Stomach (tissue), 4 donors: ENCODE data around the gene ACTL10.

ENCODE experiments used
- EP300 ChIP-seq: sonication (generic); formaldehyde crosslinking; IDR thresholded peaks from one replicate; pipeline ENCODE4 v1.6.1; 2017; ENCODE audit warnings: antibody characterized with exemption
- POLR2A ChIP-seq, 4 donors: fragments of 450-650 bp; IDR thresholded peaks; one replicate each; pipeline ENCODE4 v1.6.1; 2016; ENCODE audit warnings: antibody characterized with exemption in 4 of 4, control low read depth in 2 of 4, mild to moderate bottlenecking in 1 of 4, moderate library complexity in 1 of 4
- POLR2AphosphoS5 ChIP-seq, 3 donors: sonication (generic); formaldehyde crosslinking; IDR thresholded peaks; one replicate each; pipeline ENCODE4 v1.6.1; 2016; ENCODE audit warnings: antibody characterized with exemption in 3 of 3
- TF ChIP-seq, protein P1 (sequence below), 7 experiments: fragments of 450-650 bp in 4 of 7; fragments of 200-600 bp in 3 of 7; sonication (generic) in 3 of 7; IDR thresholded peaks; one replicate each; pipeline ENCODE4 v1.5.1; 2016 to 2019; ENCODE audit warnings: antibody characterized with exemption in 7 of 7, control low read depth in 2 of 7, mild to moderate bottlenecking in 1 of 7

DNA sequence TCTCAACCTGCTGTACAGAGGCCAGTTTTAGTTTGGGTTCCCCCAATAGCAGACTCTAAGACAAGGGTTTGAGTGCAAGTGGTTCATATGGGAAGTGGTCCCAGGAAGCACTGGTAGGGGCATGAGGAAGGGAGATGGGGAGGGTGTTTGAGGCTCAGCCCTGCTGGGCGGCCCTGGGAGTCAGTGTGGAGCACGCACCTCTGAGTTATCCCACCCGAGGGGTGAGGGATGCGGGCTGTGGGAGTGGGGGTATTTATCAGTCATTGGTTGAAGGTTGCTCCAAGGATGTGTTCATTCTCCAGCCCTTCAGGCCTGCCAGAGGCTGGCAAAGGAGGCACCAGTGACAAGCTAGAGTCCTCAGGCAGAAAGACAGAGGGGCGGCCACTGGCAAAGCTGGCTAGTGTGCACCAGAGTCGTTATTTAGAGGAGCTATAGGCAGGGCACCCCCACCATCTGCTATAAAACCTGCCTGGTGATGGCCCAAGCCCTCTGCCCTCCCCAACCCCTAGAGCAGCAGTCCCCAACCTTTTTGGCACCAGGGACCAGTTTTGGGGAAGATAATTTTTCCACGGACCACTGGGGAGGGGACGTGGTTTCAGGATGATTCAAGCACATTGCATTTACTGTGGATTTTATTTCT, 36.9 kb downstream of the ACTL10 start:
- TF ChIP-seq, protein P1, sequence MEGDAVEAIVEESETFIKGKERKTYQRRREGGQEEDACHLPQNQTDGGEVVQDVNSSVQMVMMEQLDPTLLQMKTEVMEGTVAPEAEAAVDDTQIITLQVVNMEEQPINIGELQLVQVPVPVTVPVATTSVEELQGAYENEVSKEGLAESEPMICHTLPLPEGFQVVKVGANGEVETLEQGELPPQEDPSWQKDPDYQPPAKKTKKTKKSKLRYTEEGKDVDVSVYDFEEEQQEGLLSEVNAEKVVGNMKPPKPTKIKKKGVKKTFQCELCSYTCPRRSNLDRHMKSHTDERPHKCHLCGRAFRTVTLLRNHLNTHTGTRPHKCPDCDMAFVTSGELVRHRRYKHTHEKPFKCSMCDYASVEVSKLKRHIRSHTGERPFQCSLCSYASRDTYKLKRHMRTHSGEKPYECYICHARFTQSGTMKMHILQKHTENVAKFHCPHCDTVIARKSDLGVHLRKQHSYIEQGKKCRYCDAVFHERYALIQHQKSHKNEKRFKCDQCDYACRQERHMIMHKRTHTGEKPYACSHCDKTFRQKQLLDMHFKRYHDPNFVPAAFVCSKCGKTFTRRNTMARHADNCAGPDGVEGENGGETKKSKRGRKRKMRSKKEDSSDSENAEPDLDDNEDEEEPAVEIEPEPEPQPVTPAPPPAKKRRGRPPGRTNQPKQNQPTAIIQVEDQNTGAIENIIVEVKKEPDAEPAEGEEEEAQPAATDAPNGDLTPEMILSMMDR (IDR thresholded peaks at IDR 0.05), result no peak
- TF ChIP-seq POLR2A (IDR thresholded peaks at IDR 0.05) (no peak), POLR2AphosphoS5 (IDR thresholded peaks at IDR 0.05) (no peak), EP300 (no peak)
